Activated CD8-positive, alpha-beta T cell treated with anti-CD3 and anti-CD28 coated beads for 36 hours (primary cell): Measurements from ENCODE around the gene SPATA20. TPM values are rescaled to one million over a fixed set of nuclear protein-coding genes. Genes with fewer than 3 reads are reported as not detected.

Source experiments
- ATAC-seq: fragments of 200-7000 bp; cut with Tn5 transposase; one replicate; pipeline ENCODE4 v1.10.0; 2021; ENCODE audit warnings: mild to moderate bottlenecking, moderate library complexity
- CTCF ChIA-PET: fragments of 350-600 bp; sonication (Branson Sonifier 250); formaldehyde crosslinking; loops from one replicate; lab custom pipeline; 2021; ENCODE audit warnings: antibody characterized with exemption; lab: Charles Lee
- POLR2A ChIA-PET: fragments of 350-600 bp; sonication (Branson Sonifier 250); formaldehyde crosslinking; loops from one replicate; lab custom pipeline; 2021; ENCODE audit warnings: antibody characterized with exemption; lab: Charles Lee
- DNase-seq: peaks from one replicate; pipeline ENCODE4 v3.0.0-alpha.2; 2020
- H3K27ac Mint-ChIP-seq: one replicate; pipeline ENCODE4 v1.8.0; 2021; ENCODE audit warnings: mild to moderate bottlenecking, mixed read lengths
- H3K27me3 Mint-ChIP-seq: one replicate; pipeline ENCODE4 v1.8.0; 2021; ENCODE audit warnings: mixed read lengths
- H3K36me3 Mint-ChIP-seq: one replicate; pipeline ENCODE4 v1.8.0; 2021; ENCODE audit warnings: low read depth, mixed read lengths
- H3K4me1 Mint-ChIP-seq: one replicate; pipeline ENCODE4 v1.8.0; 2021; ENCODE audit warnings: low read depth, mixed read lengths
- H3K4me3 Mint-ChIP-seq: one replicate; pipeline ENCODE4 v1.8.0; 2021; ENCODE audit warnings: mild to moderate bottlenecking, moderate library complexity, mixed read lengths
- H3K9me3 Mint-ChIP-seq: one replicate; pipeline ENCODE4 v1.8.0; 2021; ENCODE audit warnings: mixed read lengths
- CTCF ChIP-seq: fragments of 200-600 bp; IDR thresholded peaks from one replicate; pipeline ENCODE4 v1.8.0; 2022; ENCODE audit warnings: antibody characterized with exemption, mild to moderate bottlenecking
- intact Hi-C: fragments of 100-400 bp; cut with micrococcal nuclease; formaldehyde crosslinking; loops from one replicate; pipeline ENCODE4 v1.10.0; 2022
- total RNA-seq, 2 experiments: library from RNA; stranded (reverse); gene quantifications; one replicate each; pipeline ENCODE4 v1.2.3, GENCODE V29; 2021

Gene SPATA20
- total RNA-seq, 2 experiments from 2014 or later, result 29.0 to 36.2 TPM

GRCh38 chr17:50554201-50554600 lies 7.2 kb downstream of the SPATA20 start:
- peaks cover 18% of the 10 kb centered on the region for H3K27me3 Mint-ChIP-seq
- intact Hi-C loops, result no loop called here
- H3K4me3 Mint-ChIP-seq, result no peak overlapping the region
- DNase-seq (no peak), ATAC-seq (no peak)
- peaks cover 7% of the 10 kb centered on the region for H3K4me1 Mint-ChIP-seq
- no peak overlapping the region for H3K27ac Mint-ChIP-seq
- ChIA-PET CTCF (no interaction called here), POLR2A (interaction anchor here (0.7 kb wide), 1 partner anchor 298 kb away, joined by 5 read pairs; no protein-coding TSS in a partner anchor)
- no peaks in the 10 kb centered on the region for H3K9me3 Mint-ChIP-seq
- no peak for TF ChIP-seq CTCF
- H3K36me3 Mint-ChIP-seq, result peaks cover 4% of the 10 kb centered on the region

GRCh38 chr17:50556803-50557202 lies 9.8 kb downstream of the SPATA20 start:
- Mint-ChIP-seq H3K4me1 (peaks cover 14% of the 10 kb centered on the region), H3K9me3 (no peaks in the 10 kb centered on the region), H3K27me3 (peaks cover 27% of the 10 kb centered on the region), H3K27ac (no peak overlapping the region), H3K4me3 (no peak overlapping the region), H3K36me3 (peaks cover 4% of the 10 kb centered on the region)
- POLR2A ChIA-PET, result no interaction called here
- TF ChIP-seq CTCF, result no peak
- CTCF ChIA-PET, result interaction anchor here (0.8 to 1.7 kb wide), 4 partner anchors 10 to 69 kb away, joined by 3 to 5 read pairs (median 4); no protein-coding TSS in a partner anchor
- no peak for ATAC-seq
- intact Hi-C loops, result no loop called here
- no peak for DNase-seq

- no peak for ATAC-seq
- H3K36me3 Mint-ChIP-seq, result peaks cover 4% of the 10 kb centered on the region
- peaks cover 19% of the 10 kb centered on the region for H3K4me1 Mint-ChIP-seq
- intact Hi-C loops, result no loop called here
- peaks cover 33% of the 10 kb centered on the region for H3K27me3 Mint-ChIP-seq
- no peak for DNase-seq
- H3K27ac Mint-ChIP-seq, result no peak overlapping the region
- CTCF ChIA-PET, result no interaction called here
- TF ChIP-seq CTCF, result no peak
- H3K9me3 Mint-ChIP-seq, result no peaks in the 10 kb centered on the region
- POLR2A ChIA-PET, result no interaction called here
- H3K4me3 Mint-ChIP-seq, result no peak overlapping the region
These were observed 10.7 kb downstream of the SPATA20 start for GRCh38 chr17:50557630-50558029.

GRCh38 chr17:50558091-50558490 lies 11.1 kb downstream of the SPATA20 start:
- CTCF ChIA-PET, result no interaction called here
- no peak overlapping the region for H3K4me3 Mint-ChIP-seq
- TF ChIP-seq CTCF, result no peak
- no peaks in the 10 kb centered on the region for H3K9me3 Mint-ChIP-seq
- ATAC-seq, result no peak
- peaks cover 37% of the 10 kb centered on the region for H3K27me3 Mint-ChIP-seq
- no peak overlapping the region for H3K27ac Mint-ChIP-seq
- DNase-seq, result no peak
- peaks cover 19% of the 10 kb centered on the region for H3K4me1 Mint-ChIP-seq
- POLR2A ChIA-PET, result no interaction called here
- peaks cover 4% of the 10 kb centered on the region for H3K36me3 Mint-ChIP-seq
- intact Hi-C loops, result no loop called here

GRCh38 chr17:50558581-50558940 lies 11.6 kb downstream of the SPATA20 start:
- intact Hi-C loops, result no loop called here
- Mint-ChIP-seq H3K9me3 (no peaks in the 10 kb centered on the region), H3K4me1 (peaks cover 19% of the 10 kb centered on the region), H3K27ac (no peak overlapping the region), H3K36me3 (peaks cover 4% of the 10 kb centered on the region), H3K27me3 (peaks cover 42% of the 10 kb centered on the region), H3K4me3 (no peak overlapping the region)
- CTCF ChIA-PET, result no interaction called here
- DNase-seq (no peak), ATAC-seq (no peak)
- no peak for TF ChIP-seq CTCF
- POLR2A ChIA-PET, result no interaction called here
